ENCODE results near the gene FMO5. TPM values are rescaled to one million over a fixed set of nuclear protein-coding genes. Genes with fewer than 3 reads are reported as not detected.
"Not testable (repeated sequence)": the region's sequence is repeated elsewhere in the genome, so short reads cannot be mapped to it uniquely, and the experiment has no call there.

The FMO5 gene
- total RNA-seq, 4 donors from 2014 or later, result 1.7 to 9.1 (median 3.3) TPM

DNA sequence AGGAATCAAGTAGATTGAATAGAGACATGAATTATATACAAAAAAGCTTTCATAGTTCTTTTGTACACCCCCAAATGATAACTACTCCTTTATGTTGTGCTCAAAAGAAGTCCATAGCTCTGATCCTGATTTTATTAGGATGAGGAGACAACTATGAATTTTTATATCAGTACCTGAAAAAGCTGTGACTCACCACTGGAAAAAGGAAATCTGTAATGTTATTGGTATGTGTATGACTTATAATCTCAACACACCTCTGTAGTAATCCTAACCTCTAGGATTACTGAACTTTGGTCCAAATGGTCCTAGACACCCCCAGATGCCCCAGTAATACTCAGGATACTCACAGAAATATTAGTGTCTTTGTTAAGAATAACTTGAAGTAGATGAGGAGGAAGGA, 63.0 kb downstream of the FMO5 start:
- no peaks in the 10 kb centered on the region for H3K27me3 ChIP-seq
- TF ChIP-seq, protein P1, sequence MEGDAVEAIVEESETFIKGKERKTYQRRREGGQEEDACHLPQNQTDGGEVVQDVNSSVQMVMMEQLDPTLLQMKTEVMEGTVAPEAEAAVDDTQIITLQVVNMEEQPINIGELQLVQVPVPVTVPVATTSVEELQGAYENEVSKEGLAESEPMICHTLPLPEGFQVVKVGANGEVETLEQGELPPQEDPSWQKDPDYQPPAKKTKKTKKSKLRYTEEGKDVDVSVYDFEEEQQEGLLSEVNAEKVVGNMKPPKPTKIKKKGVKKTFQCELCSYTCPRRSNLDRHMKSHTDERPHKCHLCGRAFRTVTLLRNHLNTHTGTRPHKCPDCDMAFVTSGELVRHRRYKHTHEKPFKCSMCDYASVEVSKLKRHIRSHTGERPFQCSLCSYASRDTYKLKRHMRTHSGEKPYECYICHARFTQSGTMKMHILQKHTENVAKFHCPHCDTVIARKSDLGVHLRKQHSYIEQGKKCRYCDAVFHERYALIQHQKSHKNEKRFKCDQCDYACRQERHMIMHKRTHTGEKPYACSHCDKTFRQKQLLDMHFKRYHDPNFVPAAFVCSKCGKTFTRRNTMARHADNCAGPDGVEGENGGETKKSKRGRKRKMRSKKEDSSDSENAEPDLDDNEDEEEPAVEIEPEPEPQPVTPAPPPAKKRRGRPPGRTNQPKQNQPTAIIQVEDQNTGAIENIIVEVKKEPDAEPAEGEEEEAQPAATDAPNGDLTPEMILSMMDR (IDR thresholded peaks at IDR 0.05), result no peak
- no peak for TF ChIP-seq POLR2A (IDR thresholded peaks at IDR 0.05)
- H3K36me3 ChIP-seq, result peaks cover 34 to 42% of the 10 kb centered on the region in 2 donors
- no peaks in the 10 kb centered on the region for H3K9me3 ChIP-seq
- no peak overlapping the region for H3K27ac ChIP-seq
- no peaks in the 10 kb centered on the region for H3K4me1 ChIP-seq
- intact Hi-C loops (cut with DNase I), result no loop called here
- H3K4me3 ChIP-seq (replicated peaks in 1 of 3), result no peak overlapping the region
- no peak for DNase-seq

DNA sequence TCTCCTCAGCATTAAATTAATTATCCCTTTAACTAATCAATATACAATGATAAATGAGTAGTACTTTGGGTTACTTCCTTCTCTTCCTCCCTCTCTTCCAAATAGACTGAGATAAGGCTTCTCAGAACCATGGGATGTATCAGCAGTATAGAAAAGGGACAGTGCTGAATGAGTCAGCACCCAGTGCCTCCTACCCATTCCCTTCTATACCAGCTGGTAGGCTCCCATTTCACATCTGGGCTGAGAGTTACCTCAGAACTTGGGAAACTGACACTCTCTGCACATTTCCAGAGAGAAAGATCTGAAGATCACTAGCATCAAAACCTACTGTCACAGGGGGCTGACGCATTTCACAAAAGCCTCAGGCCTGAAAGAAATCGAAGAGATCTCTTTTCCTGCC, 68.0 kb downstream of the FMO5 start:
- H3K4me1 ChIP-seq; H3K9me3 ChIP-seq; H3K27ac ChIP-seq; H3K4me3 ChIP-seq (replicated peaks in 1 of 3); intact Hi-C loops (cut with DNase I); H3K27me3 ChIP-seq; DNase-seq: not testable (repeated sequence)
- WGBS, 2 donors, result 98 to 100% methylated on average over 2 of the region's 2 CpGs
- H3K36me3 ChIP-seq, result peaks cover 34 to 42% of the 10 kb centered on the region in 2 donors

DNA sequence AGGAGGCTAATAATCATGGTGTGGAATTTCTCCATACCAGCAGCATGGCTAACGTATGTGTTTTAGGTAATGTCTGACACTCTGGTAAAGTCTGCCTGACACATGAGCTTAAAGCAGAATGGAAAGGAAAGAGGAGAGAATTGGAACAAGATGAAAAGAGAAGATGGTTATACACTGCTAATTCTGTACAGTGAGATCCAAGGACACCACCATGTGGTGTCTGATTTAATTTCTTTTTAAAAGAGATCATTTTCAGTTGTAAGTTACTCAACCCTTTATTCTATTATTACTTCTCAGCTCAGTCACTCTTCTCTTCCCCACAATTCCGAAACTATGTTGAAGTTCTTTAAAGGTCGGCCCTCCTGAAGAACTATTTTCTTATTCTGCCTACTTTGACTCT, 68.5 kb downstream of the FMO5 start:
- Histone ChIP-seq H3K27me3 (no peaks in the 10 kb centered on the region), H3K36me3 (peaks cover 34 to 39% of the 10 kb centered on the region in 2 donors), H3K4me3 (replicated peaks in 1 of 3) (no peak overlapping the region), H3K4me1 (no peaks in the 10 kb centered on the region), H3K27ac (no peak overlapping the region), H3K9me3 (no peaks in the 10 kb centered on the region)
- intact Hi-C loops (cut with DNase I), result no loop called here
- 92 to 98% methylated on average over 3 of the region's 3 CpGs for WGBS, 2 donors
- DNase-seq, result no peak
- TF ChIP-seq POLR2A (IDR thresholded peaks at IDR 0.05), result no peak
- TF ChIP-seq, protein P1 (IDR thresholded peaks at IDR 0.05), result no peak

DNA sequence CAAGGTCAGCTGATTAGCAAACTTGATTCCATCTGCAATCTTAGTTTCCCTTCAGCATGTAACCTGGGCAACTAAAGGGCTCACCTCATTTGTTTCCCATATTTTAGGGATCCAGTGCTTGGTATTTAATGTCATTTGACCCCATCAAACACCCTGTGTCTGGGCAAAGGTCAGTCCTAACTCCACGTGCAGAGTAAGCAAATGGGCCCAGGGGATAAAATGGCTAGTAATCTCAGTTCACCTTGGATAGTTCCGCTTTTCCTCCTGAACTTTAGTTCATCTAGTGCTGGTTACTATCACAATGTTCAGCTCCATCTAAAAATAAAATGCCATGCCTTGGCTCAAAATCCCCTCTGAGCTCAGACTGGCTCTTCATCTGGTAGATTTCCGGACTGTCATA, 72.4 kb downstream of the FMO5 start:
- intact Hi-C loops (cut with DNase I), result no loop called here
- DNase-seq, result no peak
- peaks cover 4 to 6% of the 10 kb centered on the region in 2 donors for H3K36me3 ChIP-seq
- no peaks in the 10 kb centered on the region for H3K27me3 ChIP-seq
- H3K4me1 ChIP-seq, result no peaks in the 10 kb centered on the region
- no peak overlapping the region for H3K27ac ChIP-seq
- WGBS, 2 donors, result 83 to 88% methylated on average over 3 of the region's 3 CpGs
- H3K4me3 ChIP-seq (replicated peaks in 1 of 3), result no peak overlapping the region
- H3K9me3 ChIP-seq, result no peaks in the 10 kb centered on the region
- TF ChIP-seq POLR2A (IDR thresholded peaks at IDR 0.05), result no peak
- TF ChIP-seq, protein P1 (IDR thresholded peaks at IDR 0.05), result no peak

DNA sequence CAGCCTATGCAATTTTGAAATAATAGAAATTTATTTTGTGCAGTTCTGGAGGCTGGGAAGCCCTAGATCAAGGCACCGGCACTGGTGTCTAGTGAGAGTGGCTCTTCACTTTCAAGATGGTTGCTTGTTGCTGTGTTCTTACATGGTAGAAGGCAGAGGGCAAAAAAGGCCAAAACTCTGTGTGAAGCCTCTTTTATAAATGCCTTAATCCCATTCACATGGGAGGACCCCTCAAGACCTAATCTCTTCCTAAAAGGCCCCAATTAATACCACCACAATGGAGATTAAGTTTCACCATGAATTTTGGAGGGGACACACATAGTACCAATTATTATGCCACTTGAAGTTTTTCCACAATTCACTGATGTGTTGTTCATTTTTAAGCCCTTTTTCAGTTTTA, 73.9 kb downstream of the FMO5 start:
- Histone ChIP-seq H3K27ac (no peak overlapping the region), H3K36me3 (no peaks in the 10 kb centered on the region), H3K9me3 (no peaks in the 10 kb centered on the region), H3K4me3 (replicated peaks in 1 of 3) (no peak overlapping the region), H3K4me1 (no peaks in the 10 kb centered on the region), H3K27me3 (no peaks in the 10 kb centered on the region)
- no peak for DNase-seq
- WGBS, 2 donors, result 95 to 100% methylated on average over 1 of the region's 1 CpG
- intact Hi-C loops (cut with DNase I), result no loop called here
- TF ChIP-seq, protein P1 (IDR thresholded peaks at IDR 0.05), result no peak
- no peak for TF ChIP-seq POLR2A (IDR thresholded peaks at IDR 0.05)

DNA sequence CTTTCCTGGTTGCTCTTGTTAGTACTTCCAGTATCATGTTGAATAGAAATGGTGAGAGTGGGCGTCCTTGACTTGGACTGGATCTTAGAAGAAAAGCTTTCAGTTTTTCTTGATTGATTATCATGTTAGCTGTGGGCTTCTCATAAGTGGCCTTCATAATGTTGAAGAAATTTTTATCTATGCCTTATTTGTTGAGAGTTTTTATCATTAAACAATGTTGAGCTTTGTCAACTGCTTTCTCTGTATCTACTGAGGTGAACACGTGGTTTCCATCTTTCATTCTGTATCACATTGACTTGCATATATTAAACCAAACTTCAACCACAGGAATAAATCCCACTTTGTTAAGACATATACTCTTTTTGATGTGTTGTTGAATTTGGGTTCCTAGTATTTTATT, 82.3 kb downstream of the FMO5 start:
- H3K4me3 ChIP-seq (replicated peaks in 1 of 3), result no peak overlapping the region
- H3K27ac ChIP-seq, result no peak overlapping the region
- no peaks in the 10 kb centered on the region for H3K27me3 ChIP-seq
- H3K4me1 ChIP-seq, result no peaks in the 10 kb centered on the region
- TF ChIP-seq, protein P1 (IDR thresholded peaks at IDR 0.05), result no peak
- TF ChIP-seq POLR2A (IDR thresholded peaks at IDR 0.05), result no peak
- DNase-seq, result no peak
- intact Hi-C loops (cut with DNase I), result no loop called here
- no peaks in the 10 kb centered on the region for H3K36me3 ChIP-seq
- no peaks in the 10 kb centered on the region for H3K9me3 ChIP-seq
- WGBS, 2 donors, result 85 to 93% methylated on average over 2 of the region's 2 CpGs
